Stimulated activated CD8-positive, alpha-beta memory T cell treated with anti-CD3 and anti-CD28 coated beads, Interleukin-4, amount 100 ng/mL, for 24 hours (primary cell): ENCODE measurements around the gene FAM53B.

Source experiments
- DNase-seq: peaks from one replicate; pipeline ENCODE4 v3.0.0-alpha.2; 2020; ENCODE audit warnings: low read depth

The FAM53B gene

GRCh38 chr10:124697443-124697836 lies 46.7 kb downstream of the FAM53B start:
- no peak for DNase-seq

- DNase-seq = no peak
These were observed 47.5 kb downstream of the FAM53B start for GRCh38 chr10:124696446-124697392.

- no peak for DNase-seq
These were observed 48.9 kb downstream of the FAM53B start for GRCh38 chr10:124695259-124695658.

- no peak for DNase-seq
These were observed 49.5 kb downstream of the FAM53B start for GRCh38 chr10:124694481-124695220.

DNA sequence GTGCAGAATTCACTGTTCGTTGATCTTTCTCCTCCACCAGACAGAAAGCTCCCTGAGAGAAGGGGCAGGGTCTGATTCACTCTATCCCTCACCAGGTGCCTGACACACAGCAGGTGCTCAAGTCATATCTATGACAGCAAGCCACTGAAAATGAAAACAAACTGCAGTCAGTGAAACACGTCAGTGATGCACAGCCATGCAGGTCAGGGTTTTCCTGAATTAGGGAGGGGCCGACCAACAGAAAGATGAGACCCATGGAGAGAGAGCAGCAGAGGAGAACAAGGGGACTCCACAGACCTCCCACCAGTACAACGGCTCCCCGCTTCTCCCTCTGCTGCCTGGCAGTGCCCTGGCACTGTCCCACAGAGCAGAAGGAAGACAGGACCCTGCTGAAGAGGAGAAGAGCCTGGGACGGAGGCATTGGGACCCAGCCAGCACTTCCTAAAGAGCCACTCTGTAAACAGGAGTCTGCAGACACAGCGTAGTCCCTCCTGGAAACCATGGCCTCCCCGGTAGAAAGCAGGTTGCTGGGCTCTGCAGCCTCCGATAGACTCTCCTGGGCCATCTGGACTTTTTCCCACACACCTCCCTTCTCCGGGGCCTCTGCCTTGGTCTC lies 50.3 kb downstream of the FAM53B start:
- no peak for DNase-seq

GRCh38 chr10:124693396-124693795 lies 50.8 kb downstream of the FAM53B start:
- DNase-seq = no peak

- DNase-seq = no peak
These were observed 52.1 kb downstream of the FAM53B start for GRCh38 chr10:124692100-124692446.

- DNase-seq = no peak
These were observed 52.6 kb downstream of the FAM53B start for GRCh38 chr10:124691421-124692099.

DNA sequence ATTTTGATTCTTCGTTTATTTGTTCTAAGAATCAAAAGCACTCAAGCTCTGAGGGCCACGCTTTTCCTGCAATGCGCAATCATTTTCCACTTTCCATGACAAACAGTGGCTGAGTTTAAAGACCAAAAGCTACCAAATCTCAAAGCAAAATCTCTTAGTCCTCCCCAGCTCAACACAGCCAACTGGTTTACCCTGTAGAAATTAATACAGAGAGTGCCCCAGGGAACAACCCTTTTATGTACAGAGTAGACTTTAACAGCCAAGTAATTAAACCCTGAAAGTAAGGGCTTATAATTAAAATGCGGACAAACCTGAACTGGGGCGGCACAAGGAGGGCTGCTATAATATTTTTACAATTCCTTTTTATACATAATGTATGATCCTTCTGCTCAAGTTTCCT lies 53.2 kb downstream of the FAM53B start:
- DNase-seq = no peak

- no peak for DNase-seq
These were observed 54.2 kb downstream of the FAM53B start for GRCh38 chr10:124689911-124690498.

GRCh38 chr10:124688889-124689670 lies 55.1 kb downstream of the FAM53B start:
- DNase-seq = peak; percentile 44

DNA sequence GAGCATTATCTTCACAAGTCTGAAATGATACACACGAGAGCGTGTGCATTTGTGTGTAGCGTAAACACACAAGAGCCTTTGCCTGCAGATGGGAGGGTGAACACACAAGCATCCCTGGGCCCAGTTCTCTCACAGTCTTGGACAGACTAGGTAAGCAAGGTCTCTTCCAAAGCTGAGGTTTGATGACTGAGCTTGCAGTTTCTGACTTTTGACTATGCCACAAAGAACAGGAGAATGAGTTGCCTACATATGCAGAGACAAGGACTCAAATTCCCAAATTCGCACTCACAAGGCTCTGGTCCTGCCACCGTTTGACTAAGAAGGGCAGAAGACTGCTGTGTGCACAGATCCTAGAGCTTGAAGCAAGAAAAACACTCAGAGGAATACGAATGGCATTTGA lies 55.8 kb downstream of the FAM53B start:
- DNase-seq = no peak

GRCh38 chr10:124686707-124687376 lies 57.3 kb downstream of the FAM53B start:
- no peak for DNase-seq

- DNase-seq = no peak
These were observed 58.9 kb downstream of the FAM53B start for GRCh38 chr10:124685261-124685660.

GRCh38 chr10:124683814-124684213 lies 60.4 kb downstream of the FAM53B start:
- DNase-seq = no peak

DNA sequence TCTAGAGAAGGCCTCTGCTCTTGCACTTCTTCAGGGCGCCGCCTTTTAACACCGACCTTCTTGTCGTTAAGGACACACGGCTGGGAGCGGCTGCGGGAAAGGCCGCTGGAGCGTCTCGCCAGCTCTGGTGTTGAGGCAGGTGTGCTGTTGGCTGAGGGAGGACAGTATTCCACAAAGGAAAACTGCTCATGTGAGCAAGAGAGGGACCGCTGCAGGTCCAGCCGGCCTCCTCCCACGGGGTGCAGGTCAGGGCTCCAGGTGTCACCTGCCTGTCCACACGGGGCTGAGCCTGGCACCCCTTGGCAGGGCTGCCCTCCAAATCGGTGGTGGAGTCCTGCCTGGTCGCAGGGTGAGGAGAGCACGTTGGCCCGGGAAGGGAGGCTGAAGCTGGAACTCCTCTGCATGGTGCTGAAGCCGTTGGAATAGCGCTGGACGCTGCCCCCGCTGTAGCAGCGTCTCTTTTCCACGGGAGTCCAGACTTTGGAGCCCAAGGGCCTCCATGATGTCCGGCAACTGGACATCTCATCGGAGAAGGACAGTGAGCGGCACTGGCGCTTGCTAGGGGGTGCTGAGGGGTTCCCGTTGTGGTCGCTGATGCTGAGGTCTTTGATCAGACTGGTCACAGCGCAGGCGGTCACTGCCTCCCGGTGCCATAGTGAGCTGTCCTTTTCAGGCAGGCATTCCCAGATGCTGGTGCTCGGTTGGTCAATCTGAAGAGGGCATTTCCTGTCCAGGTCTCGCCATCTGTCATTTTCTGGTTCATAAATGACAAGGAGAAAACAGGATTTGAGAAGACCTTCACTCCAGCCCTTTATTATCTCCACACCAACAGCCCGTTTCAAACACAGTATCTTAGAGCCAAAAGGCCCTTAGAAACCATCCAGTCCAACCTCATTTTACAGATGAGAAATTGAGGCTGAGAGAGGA lies 62.3 kb downstream of the FAM53B start:
- no peak for DNase-seq

DNA sequence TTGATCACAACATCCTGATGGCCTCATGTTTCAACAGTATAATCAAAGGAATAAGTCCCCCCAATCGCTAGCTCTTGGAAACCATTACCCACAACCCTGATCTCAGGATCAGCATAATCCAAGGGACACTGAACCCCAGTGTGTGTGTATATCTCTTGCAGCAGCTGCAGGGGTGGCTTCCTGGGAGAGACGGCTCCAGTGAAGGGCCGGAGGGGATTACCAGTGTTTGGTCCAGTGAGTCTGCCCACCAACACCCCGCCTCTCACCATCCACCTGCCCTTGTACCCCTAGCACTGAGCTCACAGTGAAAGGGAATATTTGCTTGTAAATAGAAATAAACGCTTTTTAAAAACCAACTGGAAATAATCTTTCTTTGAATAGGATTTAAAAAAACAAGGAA lies 63.1 kb downstream of the FAM53B start:
- DNase-seq = no peak

DNA sequence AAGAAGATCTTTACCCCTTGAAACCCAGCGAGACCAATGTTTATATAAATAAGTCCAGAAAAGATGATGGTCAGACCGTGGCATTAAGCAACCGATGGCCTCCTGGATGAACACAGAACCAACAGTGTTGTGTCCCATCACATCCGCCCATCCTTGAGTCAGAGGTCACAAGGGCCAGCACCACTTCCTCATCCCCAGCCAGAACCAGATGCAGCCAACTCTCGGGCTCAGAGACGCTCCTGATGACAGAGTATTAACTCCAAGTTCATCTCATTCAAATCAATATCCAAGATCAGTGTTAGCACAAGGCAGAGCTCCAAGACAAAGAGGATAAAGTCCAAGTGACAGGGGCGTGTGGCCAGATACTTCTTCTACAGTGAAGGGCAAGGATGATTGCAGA lies 63.5 kb downstream of the FAM53B start:
- DNase-seq = no peak

GRCh38 chr10:124679401-124679800 lies 64.8 kb downstream of the FAM53B start:
- no peak for DNase-seq
